Upper lobe of right lung (tissue), 1 donor: ENCODE measurements around the gene ATG7. TPM values are rescaled to one million over a fixed set of nuclear protein-coding genes. Genes with fewer than 3 reads are reported as not detected.

Experiments used
- ATAC-seq: fragments of 200-7000 bp; cut with Tn5 transposase; one replicate; pipeline ENCODE4 v1.9.1; 2020; ENCODE audit warnings: mild to moderate bottlenecking, moderate library complexity
- DNase-seq: peaks from one replicate; pipeline ENCODE4 v3.0.0-alpha.2; 2020
- H3K27ac ChIP-seq: fragments of 200-600 bp; one replicate; pipeline ENCODE4 v1.8.0; 2022
- H3K27me3 ChIP-seq: fragments of 200-600 bp; one replicate; pipeline ENCODE4 v1.8.0; 2022; ENCODE audit warnings: mild to moderate bottlenecking
- H3K36me3 ChIP-seq: fragments of 200-600 bp; one replicate; pipeline ENCODE4 v1.8.0; 2022
- H3K4me1 ChIP-seq: fragments of 200-600 bp; one replicate; pipeline ENCODE4 v1.8.0; 2022
- H3K4me3 ChIP-seq: fragments of 200-600 bp; one replicate; pipeline ENCODE4 v1.8.0; 2022; ENCODE audit warnings: mild to moderate bottlenecking
- H3K9me3 ChIP-seq: fragments of 200-600 bp; one replicate; pipeline ENCODE4 v1.8.0; 2022
- intact Hi-C: fragments of 100-400 bp; cut with DNase I; formaldehyde crosslinking; loops from one replicate; pipeline ENCODE4 v1.11.0; 2022
- total RNA-seq: library from RNA; stranded (reverse); fragmentation: NEBNext Ultra II Directional; extraction: Animal tissue kit (Norgen Biotek cat#: 25700); gene quantifications from one replicate; pipeline ENCODE4 v1.2.1, GENCODE V29; 2021
- TF ChIP-seq, protein P1 (sequence below): fragments of 200-600 bp; IDR thresholded peaks from one replicate; pipeline ENCODE4 v1.8.0; 2022; ENCODE audit warnings: antibody characterized with exemption
- donor health status: DM: no; HTN: yes; CAD: no; lungs with severe emphysema.

The ATG7 gene
- total RNA-seq, 1 donor from 2014 or later, result 49.9 TPM

DNA sequence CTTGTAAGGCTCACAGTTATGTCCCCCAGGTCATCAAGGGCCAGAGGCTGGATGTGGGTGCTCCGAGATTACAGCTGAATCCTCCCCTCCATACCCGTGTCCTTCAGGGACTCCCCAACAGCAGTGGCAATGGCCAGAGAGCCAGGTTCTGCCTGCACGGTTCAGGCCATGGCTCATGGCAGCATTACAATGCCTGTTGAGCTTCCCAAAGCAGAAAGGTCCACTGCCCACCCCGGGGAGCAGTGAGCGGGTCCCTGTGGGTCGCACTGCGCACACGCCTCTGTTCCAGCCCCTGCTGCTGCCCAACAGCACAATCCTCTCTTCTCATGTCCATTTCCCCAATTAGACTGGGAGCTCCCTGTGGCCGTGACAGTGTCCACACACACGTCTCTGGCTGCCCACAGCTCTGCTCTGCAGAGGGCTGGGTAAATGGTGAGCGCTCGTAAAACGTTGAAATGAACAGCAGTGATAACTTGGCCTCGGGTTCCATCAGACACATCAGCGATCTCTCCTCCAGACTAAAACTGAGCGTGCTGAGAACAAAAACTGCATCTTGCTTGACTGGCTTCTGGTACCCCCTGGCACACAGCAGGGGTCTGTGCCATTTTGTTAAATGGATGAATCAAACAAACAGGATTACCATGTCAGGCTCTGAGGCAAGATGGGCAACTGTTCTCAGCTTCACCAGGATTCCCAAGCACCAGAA lies 291.1 kb downstream of the ATG7 start:
- Histone ChIP-seq H3K36me3 (peaks cover 61% of the 10 kb centered on the region), H3K27me3 (no peaks in the 10 kb centered on the region), H3K4me3 (no peak overlapping the region), H3K4me1 (peaks cover 32% of the 10 kb centered on the region), H3K27ac (no peak overlapping the region), H3K9me3 (no peaks in the 10 kb centered on the region)
- TF ChIP-seq, protein P1, sequence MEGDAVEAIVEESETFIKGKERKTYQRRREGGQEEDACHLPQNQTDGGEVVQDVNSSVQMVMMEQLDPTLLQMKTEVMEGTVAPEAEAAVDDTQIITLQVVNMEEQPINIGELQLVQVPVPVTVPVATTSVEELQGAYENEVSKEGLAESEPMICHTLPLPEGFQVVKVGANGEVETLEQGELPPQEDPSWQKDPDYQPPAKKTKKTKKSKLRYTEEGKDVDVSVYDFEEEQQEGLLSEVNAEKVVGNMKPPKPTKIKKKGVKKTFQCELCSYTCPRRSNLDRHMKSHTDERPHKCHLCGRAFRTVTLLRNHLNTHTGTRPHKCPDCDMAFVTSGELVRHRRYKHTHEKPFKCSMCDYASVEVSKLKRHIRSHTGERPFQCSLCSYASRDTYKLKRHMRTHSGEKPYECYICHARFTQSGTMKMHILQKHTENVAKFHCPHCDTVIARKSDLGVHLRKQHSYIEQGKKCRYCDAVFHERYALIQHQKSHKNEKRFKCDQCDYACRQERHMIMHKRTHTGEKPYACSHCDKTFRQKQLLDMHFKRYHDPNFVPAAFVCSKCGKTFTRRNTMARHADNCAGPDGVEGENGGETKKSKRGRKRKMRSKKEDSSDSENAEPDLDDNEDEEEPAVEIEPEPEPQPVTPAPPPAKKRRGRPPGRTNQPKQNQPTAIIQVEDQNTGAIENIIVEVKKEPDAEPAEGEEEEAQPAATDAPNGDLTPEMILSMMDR, result no peak
- DNase-seq (no peak), ATAC-seq (no peak)
- intact Hi-C loops, result no loop called here

DNA sequence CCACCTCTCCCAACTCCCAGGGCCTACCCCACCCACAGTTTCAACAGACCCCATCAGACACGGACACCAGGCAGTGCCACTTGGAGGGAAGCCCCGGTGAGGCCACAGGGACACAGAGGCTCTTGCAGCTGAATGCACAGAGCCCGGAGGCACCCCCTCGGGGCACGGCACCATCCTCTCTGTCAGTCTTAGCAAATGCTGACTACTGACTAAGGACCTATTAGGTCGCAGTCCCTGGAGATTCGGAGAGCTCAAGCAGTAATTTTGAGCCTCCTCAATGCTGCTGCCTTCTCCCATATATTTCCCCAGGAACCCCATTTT lies 291.6 kb downstream of the ATG7 start:
- Histone ChIP-seq H3K36me3 (peaks cover 56% of the 10 kb centered on the region), H3K27ac (no peak overlapping the region), H3K4me1 (peaks cover 32% of the 10 kb centered on the region), H3K4me3 (no peak overlapping the region), H3K9me3 (no peaks in the 10 kb centered on the region), H3K27me3 (no peaks in the 10 kb centered on the region)
- no peak for ATAC-seq
- TF ChIP-seq, protein P1, result no peak
- intact Hi-C loops, result no loop called here
- no peak for DNase-seq

DNA sequence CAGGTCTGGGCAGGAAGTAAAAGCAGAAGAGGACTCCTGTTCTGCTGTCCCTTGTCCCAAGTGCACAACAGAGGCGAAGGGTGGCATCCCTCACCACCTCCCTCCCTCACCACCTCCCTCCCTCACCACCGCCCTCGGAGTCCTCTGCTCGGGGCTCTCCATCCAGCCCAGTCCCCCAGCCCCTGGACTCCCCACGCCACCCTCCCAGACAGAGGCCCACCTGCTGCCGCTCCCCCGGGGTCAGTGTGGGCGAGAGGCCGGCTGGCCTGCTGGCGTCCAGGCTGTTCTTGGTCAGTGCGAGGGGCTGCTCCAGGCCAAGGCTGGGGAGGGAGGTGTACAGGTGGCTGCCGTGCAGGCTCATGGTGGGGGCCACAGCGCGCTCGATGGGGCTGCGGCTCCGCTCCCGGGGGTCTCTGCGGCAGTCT lies 292.4 kb downstream of the ATG7 start:
- no peak overlapping the region for H3K4me3 ChIP-seq
- peaks cover 51% of the 10 kb centered on the region for H3K36me3 ChIP-seq
- H3K9me3 ChIP-seq, result no peaks in the 10 kb centered on the region
- H3K27me3 ChIP-seq, result no peaks in the 10 kb centered on the region
- H3K4me1 ChIP-seq, result peaks cover 34% of the 10 kb centered on the region
- no peak for DNase-seq
- H3K27ac ChIP-seq, result no peak overlapping the region
- intact Hi-C loops, result no loop called here
- ATAC-seq, result no peak
- TF ChIP-seq, protein P1, result no peak

DNA sequence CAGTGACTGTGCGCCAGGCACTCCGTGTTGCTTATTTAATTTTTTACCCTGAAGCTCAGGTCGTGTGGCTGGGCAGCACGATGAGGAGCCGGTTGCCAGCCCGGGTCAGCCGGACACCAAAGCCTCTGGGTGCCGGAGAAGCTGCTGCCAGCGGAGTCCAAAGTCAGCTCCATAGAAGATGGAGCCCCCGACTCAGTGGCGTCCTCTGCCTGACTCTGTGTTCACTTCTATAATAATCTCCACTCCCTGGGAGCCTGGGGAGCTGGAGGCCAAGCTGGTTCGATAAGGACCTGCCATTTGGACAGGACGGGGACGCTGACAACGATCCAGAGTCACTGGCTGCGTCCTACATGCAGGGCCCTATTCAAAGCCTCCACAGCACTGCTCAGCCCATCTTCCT lies 292.9 kb downstream of the ATG7 start:
- H3K36me3 ChIP-seq, result peaks cover 51% of the 10 kb centered on the region
- no peaks in the 10 kb centered on the region for H3K27me3 ChIP-seq
- no peak overlapping the region for H3K4me3 ChIP-seq
- DNase-seq, result no peak
- no peak for ATAC-seq
- peaks cover 29% of the 10 kb centered on the region for H3K4me1 ChIP-seq
- intact Hi-C loops, result no loop called here
- TF ChIP-seq, protein P1, result no peak
- H3K9me3 ChIP-seq, result no peaks in the 10 kb centered on the region
- no peak overlapping the region for H3K27ac ChIP-seq

DNA sequence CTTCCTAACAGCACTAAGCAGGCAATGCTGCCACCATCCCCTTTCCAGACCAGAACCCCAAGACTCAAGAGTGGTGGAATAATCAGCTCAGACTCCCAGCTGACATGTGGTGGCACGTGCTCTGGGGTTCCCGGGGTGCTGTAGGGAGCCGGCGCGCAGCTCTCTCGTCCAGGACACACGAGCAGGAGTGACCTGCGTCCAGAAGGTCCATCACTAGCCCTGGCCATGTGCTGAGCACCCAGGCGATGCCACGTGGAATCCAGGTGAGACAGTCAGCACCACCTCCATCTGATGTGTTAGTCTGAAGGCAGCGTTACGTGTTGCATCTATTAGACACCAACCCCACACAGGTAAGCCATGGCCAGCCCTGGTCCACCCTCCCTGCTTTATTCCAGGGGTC lies 293.3 kb downstream of the ATG7 start:
- Histone ChIP-seq H3K4me1 (peaks cover 26% of the 10 kb centered on the region), H3K4me3 (no peak overlapping the region), H3K27ac (no peak overlapping the region), H3K9me3 (no peaks in the 10 kb centered on the region), H3K36me3 (peaks cover 49% of the 10 kb centered on the region), H3K27me3 (no peaks in the 10 kb centered on the region)
- TF ChIP-seq, protein P1, result no peak
- intact Hi-C loops, result no loop called here
- no peak for DNase-seq
- no peak for ATAC-seq

DNA sequence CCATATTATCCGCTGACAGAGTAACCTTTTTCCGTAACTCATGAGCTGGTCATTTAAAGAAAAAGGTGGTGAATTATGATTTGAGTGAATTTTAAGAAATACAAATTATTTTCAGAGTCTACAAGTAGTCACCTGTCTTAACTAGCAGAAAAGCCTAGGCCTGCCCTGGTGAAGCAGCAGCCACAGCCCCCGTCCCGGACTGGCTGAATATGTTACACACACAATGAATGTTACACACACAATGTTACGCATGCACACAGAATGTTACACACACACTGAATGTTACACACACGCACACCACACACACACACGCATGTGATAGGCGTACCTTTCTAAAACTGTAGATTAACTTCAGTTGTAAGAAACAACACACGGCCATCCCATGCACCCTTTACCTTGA lies 293.7 kb downstream of the ATG7 start:
- intact Hi-C loops, result no loop called here
- H3K27ac ChIP-seq, result no peak overlapping the region

More for the DNA sequence above, 293.7 kb downstream of the ATG7 start:
- ATAC-seq, result no peak
- H3K9me3 ChIP-seq, result no peaks in the 10 kb centered on the region
- no peak overlapping the region for H3K4me3 ChIP-seq
- TF ChIP-seq, protein P1, result no peak
- no peak for DNase-seq
- peaks cover 47% of the 10 kb centered on the region for H3K36me3 ChIP-seq
- H3K4me1 ChIP-seq, result peaks cover 28% of the 10 kb centered on the region
- H3K27me3 ChIP-seq, result no peaks in the 10 kb centered on the region
